GM12878 (cell line): ENCODE data around the gene DDX55.
"Not testable (repeated sequence)": the region's sequence is repeated elsewhere in the genome, so short reads cannot be mapped to it uniquely, and the experiment has no call there.

Source experiments
- EZH2 ChIP-seq: IDR thresholded peaks from 2 replicates; pipeline ENCODE4 v1.6.1; 2012; ENCODE audit warnings: low read depth, mild to moderate bottlenecking, control low read depth, inconsistent platforms, low read length, borderline replicate concordance; ENCODE audit not compliant: control insufficient read depth
- RCOR1 ChIP-seq: conservative IDR thresholded peaks from 2 replicates; pipeline ENCODE4 v1.6.1; 2012; ENCODE audit warnings: low read depth, low read length, improper control_type of control experiment
- RUNX3 ChIP-seq: IDR thresholded peaks from 2 replicates; pipeline ENCODE4 v1.6.1; 2012; ENCODE audit warnings: low read length, inconsistent platforms
- YY1 ChIP-seq: IDR thresholded peaks from 2 replicates; pipeline ENCODE4 v1.6.1; 2011; ENCODE audit warnings: low read depth, mild to moderate bottlenecking, low read length
- TF ChIP-seq, protein P1 (sequence below), 3 experiments: IDR thresholded peaks in 2 of 3; conservative IDR thresholded peaks in 1 of 3; 2 replicates each; pipeline ENCODE4 v1.5.1; 2011; ENCODE audit warnings: low read depth in 3 of 3, low read length in 3 of 3, mild to moderate bottlenecking in 3 of 3, control low read depth in 2 of 3, moderate library complexity in 2 of 3, inconsistent platforms in 1 of 3, mixed read lengths in 1 of 3; ENCODE audit not compliant: control insufficient read depth in 2 of 3, insufficient read depth in 1 of 3; ENCODE audit errors: extremely low read depth in 1 of 3

DNA sequence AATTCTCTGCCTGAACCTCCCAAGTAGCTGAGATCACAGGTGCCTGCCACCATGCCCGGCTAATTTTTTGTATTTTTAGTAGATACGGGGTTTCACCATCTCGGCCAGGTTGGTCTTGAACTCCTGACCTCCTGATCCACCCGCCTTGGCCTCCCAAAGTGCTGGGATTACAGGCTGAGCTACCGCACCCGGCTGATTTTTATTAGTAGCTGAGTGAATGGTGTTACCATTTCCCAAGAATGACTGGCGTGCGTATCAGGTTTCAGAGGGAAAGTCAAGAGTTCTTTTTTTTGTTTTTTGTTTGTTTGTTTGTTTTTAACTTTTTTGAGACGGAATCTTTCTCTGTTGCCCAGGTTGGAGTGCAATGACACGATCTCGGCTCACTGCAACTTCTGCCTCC is 1.6 kb downstream of the DDX55 start:
- not testable (repeated sequence) for TF ChIP-seq YY1, EZH2, RCOR1, RUNX3
- TF ChIP-seq, protein P1, sequence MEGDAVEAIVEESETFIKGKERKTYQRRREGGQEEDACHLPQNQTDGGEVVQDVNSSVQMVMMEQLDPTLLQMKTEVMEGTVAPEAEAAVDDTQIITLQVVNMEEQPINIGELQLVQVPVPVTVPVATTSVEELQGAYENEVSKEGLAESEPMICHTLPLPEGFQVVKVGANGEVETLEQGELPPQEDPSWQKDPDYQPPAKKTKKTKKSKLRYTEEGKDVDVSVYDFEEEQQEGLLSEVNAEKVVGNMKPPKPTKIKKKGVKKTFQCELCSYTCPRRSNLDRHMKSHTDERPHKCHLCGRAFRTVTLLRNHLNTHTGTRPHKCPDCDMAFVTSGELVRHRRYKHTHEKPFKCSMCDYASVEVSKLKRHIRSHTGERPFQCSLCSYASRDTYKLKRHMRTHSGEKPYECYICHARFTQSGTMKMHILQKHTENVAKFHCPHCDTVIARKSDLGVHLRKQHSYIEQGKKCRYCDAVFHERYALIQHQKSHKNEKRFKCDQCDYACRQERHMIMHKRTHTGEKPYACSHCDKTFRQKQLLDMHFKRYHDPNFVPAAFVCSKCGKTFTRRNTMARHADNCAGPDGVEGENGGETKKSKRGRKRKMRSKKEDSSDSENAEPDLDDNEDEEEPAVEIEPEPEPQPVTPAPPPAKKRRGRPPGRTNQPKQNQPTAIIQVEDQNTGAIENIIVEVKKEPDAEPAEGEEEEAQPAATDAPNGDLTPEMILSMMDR (IDR thresholded peaks at IDR 0.05 in 2 of 3, conservative IDR thresholded peaks at IDR 0.05 in 1 of 3; ENCODE audit: control insufficient read depth in 2 of 3, extremely low read depth in 1 of 3, insufficient read depth in 1 of 3, low read depth in 3 of 3, low read length in 3 of 3): not testable (repeated sequence)
